Measurements from ENCODE around the gene PSMD2.
A peak's percentile ranks its signal among the peaks of the same experiment; 100 is the strongest.

PSMD2 gene

DNA sequence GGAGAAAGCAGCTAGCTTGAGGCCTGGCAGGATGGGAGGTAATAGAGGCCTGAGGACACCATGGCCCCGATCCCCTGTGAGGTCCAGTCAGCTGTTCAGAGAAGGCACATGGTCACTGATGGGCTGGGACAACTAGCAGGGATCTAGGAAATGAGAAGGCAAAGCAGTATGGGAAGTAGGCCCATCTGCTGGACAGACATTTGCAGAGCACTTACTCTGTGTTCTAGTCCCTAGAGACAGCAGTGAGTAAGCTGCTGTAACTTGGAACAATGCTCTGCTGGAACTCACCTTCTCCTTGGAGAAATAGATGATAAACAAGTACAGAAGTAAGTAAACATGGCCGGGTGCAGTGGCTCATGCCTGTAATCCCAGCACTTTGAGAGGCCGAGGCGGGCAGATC, 16.1 kb upstream of the PSMD2 start:
- DNase-seq (ENCODE audit: low read depth): no peak

DNA sequence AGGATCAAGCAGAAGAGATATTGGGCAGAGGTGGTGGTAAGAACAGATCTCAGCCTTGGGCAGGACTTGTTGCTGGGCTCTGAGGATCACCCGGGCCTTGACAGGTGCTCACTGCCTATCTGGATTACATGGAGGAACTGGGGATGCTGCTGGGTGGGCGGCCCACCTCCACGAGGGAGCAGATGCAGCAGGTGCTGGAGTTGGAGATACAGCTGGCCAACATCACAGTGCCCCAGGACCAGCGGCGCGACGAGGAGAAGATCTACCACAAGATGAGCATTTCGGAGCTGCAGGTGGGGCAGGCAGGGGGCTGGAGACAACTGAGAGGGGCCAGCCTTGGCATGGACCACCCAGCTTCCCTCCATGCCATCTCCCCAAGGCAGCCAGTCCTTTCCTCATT, 15.4 kb upstream of the PSMD2 start:
- DNase-seq (ENCODE audit: low read depth): no peak

DNA sequence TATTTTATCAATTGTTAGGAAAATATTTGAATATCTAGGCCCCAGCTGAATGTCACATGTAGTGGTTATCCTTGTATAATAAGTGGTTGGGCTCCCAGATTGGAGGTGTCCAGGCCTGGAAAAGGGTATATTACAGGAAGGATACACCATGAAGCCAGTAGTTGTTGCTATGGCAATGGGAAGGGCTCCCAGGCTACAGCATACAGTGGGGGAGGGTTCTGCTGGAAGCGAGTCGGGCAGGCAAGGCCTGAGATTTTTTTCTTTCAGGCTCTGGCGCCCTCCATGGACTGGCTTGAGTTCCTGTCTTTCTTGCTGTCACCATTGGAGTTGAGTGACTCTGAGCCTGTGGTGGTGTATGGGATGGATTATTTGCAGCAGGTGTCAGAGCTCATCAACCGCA, 14.3 kb upstream of the PSMD2 start:
- no peak for DNase-seq (ENCODE audit: low read depth)

DNA sequence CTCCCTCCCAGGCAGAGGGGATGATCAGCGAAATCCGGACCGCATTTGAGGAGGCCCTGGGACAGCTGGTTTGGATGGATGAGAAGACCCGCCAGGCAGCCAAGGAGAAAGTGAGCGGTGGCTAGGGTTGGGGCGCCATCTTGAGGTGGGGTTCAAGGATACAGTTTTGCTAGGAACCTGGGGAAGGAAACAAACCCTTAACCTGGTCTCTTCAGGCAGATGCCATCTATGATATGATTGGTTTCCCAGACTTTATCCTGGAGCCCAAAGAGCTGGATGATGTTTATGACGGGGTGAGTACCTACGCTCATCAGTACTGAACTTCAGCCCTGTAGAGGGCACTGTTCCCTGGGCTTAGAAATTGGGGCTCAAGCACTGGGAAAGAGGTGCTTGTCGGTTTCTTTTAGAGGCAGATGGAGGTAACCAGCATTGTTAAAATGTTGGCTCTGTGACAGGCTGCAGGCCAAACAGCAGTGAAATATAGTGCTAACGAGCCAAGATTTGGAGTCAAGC, 9.6 kb upstream of the PSMD2 start:
- peak; percentile 44 for DNase-seq (ENCODE audit: low read depth)

DNA sequence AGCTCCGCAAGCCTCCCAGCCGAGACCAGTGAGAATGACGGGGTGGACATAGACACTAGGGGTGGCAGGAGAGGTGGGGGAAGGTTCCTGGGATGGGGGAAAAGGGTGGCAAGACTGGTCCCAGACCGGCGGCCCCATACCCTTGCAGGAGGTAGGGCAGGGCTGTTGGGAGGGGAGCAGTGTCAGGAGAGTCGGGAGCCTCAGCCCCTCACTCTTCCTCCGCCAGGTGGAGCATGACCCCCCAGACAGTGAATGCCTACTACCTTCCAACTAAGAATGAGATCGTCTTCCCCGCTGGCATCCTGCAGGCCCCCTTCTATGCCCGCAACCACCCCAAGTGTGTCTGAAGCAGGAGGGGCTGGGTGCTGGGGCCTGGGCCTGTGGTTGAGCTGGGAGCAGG, 8.7 kb upstream of the PSMD2 start:
- no peak for DNase-seq (ENCODE audit: low read depth)

DNA sequence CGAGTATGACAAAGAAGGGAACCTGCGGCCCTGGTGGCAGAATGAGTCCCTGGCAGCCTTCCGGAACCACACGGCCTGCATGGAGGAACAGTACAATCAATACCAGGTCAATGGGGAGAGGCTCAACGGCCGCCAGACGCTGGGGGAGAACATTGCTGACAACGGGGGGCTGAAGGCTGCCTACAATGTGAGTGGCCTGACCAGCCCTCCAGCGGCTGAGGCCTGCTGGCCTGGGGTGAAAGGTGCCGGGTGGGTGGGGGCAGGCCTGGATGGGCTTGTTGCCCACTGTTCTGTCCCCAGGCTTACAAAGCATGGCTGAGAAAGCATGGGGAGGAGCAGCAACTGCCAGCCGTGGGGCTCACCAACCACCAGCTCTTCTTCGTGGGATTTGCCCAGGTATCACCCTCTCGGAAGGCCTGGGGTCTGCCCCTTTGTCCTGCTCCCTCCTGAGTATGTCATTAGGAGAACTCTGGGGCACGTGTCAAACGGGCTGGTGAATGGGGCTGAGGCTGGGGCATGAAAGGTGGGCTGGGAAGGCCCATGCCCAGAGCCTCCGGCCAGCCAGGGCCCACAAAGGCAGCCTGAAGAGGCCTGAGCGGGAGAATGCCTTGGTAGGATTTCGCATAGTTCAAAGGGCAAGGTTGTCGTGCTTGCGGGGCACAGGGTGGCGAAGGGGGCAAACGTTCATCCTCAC, 7.8 kb upstream of the PSMD2 start:
- no peak for DNase-seq (ENCODE audit: low read depth)

DNA sequence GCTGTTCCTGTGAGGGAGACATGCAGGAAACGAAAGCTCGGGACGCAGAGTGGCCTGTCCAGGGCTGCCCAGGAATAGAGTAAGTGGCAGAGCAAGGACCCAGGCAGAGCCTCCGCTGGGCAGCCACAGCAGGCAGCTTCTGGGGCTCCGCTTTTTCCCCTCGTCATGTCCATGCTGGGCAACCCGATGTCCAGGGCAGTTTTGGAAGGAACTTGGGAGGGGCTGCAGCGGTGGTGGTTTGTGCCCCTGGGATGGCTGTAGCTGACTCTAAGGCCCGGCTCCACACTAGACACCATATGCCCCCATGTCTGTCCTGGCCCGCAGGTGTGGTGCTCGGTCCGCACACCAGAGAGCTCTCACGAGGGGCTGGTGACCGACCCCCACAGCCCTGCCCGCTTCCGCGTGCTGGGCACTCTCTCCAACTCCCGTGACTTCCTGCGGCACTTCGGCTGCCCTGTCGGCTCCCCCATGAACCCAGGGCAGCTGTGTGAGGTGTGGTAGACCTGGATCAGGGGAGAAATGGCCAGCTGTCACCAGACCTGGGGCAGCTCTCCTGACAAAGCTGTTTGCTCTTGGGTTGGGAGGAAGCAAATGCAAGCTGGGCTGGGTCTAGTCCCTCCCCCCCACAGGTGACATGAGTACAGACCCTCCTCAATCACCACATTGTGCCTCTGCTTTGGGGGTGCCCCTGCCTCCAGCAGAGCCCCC, 7.1 kb upstream of the PSMD2 start:
- DNase-seq (ENCODE audit: low read depth): no peak

DNA sequence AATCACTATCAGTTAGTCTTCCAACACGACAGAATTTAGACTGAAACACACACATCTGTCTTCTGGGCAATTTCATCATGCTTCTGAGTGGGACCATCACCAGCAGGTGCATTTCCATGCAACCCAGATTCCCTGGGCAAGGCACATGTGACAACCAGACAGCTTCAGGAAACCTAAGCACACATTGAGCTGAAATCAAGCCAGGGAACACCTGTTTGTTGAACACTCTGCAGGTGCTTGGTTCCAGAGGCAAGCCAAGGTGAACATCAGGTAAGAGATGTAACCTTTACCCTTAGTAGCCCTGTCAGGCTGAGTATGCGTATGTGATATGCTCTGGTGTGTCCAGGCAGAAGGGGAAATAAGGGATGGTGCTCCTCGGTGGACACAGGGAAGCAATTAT, 3.3 kb upstream of the PSMD2 start:
- no peak for DNase-seq (ENCODE audit: low read depth)

DNA sequence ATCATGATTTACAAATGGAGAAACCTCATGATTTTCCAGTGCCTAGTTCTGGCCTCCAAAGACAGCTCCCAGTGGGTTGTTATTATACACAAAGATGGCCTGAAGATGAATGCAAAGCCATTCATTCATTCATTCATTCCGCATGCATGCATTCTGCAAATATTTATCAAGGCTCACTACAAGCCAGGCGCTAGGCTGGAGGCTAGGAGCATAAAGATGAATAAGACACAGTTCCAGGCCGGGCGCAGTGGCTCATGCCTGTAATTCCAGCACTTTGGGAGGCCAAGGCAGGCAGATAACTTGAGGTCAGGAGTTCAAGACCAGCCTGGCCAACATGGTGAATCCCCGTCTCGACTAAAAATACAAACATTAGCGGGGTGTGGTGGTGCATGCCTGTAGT, 2.4 kb upstream of the PSMD2 start:
- no peak for DNase-seq (ENCODE audit: low read depth)

DNA sequence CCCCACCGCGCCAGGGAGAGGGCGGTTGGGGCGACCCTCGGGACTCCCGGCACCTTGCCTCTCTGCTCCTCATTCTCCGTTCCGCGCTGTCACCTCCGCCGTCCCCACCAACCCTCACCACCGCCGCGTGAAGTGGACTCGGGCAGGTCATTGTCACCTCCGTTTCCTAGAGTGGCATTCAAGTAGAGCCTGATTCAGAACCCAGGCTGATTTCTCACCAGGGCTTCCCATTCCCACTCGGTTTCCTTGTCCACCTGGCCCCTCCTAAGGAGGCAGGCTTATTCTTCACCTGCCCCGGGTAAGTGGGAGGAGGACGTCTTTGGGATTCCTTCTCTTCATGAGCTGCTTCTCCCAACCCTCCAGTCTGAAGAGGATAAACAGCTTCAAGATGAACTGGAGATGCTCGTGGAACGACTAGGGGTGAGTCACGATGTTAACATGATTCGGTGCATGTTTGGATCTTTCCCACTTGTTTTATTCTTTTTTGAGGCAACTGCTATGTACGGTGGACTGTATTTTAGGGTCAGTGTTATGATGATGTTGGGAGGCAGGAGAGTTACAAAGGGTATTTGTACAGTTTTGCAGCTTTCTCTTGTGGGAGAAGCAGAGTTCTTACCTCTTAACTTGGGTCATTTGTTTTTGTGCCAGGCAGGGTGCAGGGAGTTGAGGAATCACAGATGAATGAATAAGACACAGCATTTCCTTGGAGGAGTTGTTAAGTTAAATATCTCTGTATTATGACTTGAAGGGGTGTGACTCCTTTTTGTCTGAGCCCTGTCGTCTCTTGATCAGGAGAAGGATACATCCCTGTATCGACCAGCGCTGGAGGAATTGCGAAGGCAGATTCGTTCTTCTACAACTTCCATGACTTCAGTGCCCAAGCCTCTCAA, 692 bp downstream of the PSMD2 start:
- DNase-seq (ENCODE audit: low read depth): no peak

DNA sequence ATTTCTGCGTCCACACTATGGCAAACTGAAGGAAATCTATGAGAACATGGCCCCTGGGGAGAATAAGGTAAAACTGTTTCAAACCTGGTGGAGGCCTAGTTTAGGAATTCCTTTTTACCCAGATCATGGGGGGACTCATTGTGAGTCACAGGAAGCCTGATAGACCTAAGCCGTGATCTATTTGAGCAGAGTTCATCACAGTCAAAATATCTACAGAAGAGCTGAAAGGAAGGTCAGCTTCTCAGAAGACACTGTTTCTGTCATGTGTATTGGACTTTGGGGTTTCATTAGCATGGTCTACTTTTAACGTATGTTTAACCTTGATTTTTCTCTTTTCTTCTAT, 1.3 kb downstream of the PSMD2 start:
- no peak for DNase-seq (ENCODE audit: low read depth)

DNA sequence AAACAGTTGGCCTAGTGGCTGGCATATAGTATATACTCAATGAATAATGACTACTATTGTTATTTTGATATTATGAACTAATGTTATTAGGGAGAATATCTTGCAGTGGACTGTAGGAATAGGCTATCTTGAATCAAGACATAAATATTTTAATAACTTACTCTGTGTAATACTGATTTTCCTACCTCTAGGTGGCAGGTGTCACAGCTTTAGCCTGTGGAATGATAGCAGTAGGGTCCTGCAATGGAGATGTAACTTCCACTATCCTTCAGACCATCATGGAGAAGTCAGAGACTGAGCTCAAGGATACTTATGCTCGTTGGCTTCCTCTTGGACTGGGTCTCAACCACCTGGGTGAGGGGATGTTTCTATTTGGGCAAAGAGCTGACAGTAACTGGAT, 6.5 kb downstream of the PSMD2 start:
- DNase-seq (ENCODE audit: low read depth): no peak

DNA sequence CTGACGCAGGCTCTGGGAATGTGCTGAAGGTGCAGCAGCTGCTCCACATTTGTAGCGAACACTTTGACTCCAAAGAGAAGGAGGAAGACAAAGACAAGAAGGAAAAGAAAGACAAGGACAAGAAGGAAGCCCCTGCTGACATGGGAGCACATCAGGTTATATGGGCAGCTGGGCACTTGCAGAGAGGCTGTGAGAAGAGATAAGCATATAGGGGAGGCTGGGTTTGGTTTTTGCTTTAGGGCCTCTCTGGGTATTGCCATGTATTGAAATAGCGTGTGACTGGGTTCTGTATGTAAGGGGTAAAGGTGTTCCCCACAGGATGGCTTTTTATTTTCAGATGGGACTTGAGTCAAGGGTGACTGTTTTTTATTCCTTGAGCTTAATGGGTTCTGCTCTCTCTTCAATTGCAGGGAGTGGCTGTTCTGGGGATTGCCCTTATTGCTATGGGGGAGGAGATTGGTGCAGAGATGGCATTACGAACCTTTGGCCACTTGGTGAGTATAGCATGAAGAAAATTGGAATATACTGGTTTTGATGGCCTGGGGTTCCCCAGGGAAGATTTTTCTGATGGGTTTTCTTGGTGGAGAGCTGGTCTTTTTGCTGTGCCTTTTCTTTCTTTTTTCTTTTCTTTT, 7.4 kb downstream of the PSMD2 start:
- no peak for DNase-seq (ENCODE audit: low read depth)

DNA sequence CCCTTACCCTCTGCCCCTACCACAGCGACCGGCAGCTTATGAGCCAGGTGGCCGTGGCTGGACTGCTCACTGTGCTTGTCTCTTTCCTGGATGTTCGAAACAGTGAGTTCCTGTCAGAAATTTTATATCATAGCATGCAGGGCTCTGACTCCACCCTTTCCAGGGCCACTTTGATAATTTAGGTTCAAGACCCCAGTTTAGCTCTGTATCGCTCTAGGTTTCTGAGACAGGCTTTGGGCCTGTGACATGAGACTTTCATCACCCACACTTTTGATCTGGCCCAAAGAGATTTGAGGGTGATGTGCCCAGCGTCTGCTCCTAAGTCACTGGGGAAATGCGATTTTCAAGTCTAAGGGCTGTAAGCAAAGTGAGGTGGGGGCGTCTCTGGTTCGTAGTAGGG, 8.9 kb downstream of the PSMD2 start:
- no peak for DNase-seq (ENCODE audit: low read depth)

DNA sequence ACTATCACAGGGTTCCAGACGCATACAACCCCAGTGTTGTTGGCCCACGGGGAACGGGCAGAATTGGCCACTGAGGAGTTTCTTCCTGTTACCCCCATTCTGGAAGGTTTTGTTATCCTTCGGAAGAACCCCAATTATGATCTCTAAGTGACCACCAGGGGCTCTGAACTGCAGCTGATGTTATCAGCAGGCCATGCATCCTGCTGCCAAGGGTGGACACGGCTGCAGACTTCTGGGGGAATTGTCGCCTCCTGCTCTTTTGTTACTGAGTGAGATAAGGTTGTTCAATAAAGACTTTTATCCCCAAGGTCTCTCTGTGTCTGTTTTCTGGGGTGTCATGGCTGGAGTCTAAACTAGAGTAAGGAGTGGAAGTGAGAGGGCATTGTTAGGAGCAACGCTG, 9.7 kb downstream of the PSMD2 start:
- no peak for DNase-seq (ENCODE audit: low read depth)

DNA sequence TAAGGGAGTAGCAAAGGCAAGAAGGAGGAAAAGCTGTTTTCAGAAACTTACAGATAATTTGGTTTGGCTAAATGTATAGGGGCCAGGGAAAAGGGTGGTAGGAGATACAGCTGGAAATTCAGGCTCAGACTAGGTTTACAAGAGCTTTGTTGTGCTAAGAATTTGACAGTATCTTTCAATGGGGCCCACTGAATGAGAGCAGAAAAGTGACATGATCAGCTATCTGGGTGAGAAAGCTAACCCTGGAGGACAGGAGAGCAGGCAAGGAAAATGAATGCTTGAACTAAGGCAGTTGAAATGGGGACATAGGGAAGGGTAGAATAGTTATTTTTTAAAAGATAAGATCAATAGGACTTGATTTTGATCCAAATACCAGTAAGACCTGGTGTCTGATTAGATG, 12.6 kb downstream of the PSMD2 start:
- DNase-seq (ENCODE audit: low read depth): no peak

DNA sequence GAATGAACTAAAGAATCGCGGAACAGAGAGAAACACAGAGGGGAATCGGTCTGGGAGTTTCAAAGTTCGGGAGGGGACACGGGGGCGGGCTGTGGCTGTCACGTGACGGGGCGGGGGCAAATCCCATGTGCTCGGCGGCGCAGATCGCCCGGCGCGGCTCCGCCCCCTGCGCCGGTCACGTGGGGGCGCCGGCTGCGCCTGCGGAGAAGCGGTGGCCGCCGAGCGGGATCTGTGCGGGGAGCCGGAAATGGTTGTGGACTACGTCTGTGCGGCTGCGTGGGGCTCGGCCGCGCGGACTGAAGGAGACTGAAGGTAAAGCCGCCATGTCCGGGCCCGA, 15.3 kb downstream of the PSMD2 start, which contains the start of gene EIF4G1:
TSS of gene EIF4G1 (plus strand) at position 244 of the 337 bp plus-strand sequence. CDS start 1,191 bp downstream, outside the sequence.
- DNase-seq (ENCODE audit: low read depth): peak; percentile 90

DNA sequence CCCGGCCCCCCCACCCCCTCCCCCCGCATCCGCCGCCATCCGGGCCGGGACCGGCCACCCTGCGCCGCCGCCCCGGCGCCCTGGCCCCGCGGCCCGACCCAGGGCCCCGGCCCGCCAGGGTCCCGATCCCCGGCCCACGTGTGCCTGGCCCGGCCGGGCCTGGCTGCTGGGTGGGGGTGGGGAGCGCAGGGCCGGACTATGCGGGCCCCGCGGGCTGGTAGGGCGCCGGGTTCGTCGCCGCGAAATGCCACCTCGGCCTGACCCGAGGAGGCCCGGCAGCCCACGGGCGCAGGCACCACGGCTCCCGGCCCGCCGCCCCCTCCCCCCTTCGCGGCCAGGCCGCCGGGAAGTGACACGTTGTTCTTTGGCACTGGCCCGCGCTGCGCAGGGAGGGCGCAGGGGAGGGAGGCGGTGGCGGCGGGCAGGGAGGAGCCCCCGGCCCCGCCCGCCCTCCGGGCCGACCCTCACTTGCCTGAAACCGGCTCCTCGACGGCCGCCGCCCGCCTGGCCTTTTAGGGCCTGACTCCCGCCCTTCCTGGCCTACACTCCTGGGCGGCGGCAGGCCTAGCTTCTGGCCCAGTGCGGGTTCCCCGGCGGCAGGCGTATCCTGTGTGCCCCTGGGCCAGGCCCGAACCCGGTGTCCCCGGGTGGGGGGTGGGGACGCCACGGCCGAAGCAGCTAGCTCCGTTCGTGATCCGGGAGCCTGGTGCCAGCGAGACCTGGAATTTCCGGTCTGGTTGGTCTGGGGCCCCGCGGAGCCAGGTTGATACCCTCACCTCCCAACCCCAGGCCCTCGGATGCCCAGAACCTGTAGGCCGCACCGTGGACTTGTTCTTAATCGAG, 15.9 kb downstream of the PSMD2 start:
- peak; percentile 60 for DNase-seq (ENCODE audit: low read depth)

DNA sequence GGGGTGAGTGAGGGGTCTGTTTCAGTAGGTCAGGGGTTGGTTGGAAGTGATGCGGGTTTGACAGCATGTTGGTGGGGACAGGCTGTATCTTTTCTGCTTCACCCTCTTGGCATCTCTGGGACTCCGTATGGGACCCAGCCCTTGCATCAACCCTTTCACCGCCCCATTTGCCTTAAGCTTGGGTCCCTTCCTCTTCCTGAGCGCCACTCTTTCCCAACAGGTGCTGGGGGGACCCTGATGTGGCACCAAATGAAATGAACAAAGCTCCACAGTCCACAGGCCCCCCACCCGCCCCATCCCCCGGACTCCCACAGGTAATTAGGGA, 16.5 kb downstream of the PSMD2 start:
- no peak for DNase-seq (ENCODE audit: low read depth)

DNA sequence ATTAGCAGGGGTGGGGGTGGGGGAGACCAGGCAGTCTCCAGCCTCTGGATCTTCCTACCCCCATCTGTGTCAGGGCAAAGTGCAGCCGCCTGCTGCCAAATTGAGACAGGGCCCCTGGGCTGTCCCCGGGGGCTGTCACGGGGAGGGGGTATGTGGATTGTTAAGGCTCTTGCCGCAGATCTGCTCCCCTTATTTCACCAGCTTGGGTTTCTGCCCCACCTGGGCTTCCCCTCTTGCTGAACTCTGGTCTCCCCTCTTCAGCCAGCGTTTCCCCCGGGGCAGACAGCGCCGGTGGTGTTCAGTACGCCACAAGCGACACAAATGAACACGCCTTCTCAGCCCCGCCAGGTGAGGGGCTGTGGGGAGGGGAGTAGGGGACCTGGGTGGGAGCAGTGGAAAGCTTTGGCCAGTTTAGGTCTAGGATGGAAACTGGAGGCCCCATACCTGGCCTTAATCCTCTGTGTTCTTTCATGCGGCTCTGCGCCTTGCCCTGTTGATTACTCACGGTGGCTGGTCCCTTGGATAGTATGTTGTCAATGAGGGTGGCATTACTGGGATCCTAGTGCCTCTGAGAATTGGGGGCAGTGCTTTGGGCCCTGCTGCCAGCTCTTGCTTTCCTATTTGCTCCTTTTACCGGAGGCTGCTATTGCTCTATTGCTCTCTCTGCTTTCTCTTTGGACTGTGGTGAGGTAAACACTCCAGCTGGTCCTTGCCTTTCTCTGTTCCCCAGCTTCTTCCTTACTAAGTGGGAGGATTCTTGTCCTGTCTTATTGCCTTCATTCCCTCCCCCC, 17.0 kb downstream of the PSMD2 start:
- no peak for DNase-seq (ENCODE audit: low read depth)

DNA sequence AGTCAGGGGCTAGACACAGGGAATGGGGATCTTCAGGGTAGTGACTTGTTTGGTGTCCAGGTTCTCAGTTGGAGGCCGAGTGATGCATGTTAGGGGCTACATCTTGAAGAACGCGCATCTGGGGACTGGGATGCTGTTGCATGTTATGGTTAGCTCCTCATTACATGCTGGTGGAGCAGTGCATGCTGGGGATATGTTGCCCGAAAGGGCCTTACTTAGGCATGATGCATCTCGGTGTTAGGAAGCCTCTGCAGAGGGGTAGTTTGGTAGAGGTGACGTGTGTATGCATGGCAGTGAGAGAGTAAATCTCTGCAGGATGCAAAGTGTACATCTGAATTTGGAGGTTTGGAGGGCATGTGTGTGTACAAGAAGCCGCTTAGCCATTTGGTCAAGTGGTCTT, 17.8 kb downstream of the PSMD2 start:
- DNase-seq (ENCODE audit: low read depth): no peak
